Gastrocnemius medialis (tissue), 4 donors: ENCODE results near the gene PEBP1.

Experiments used
- POLR2A ChIP-seq, 2 donors: fragments of 450-650 bp; IDR thresholded peaks; one replicate each; pipeline ENCODE4 v1.6.1; 2017; ENCODE audit warnings: antibody characterized with exemption in 2 of 2, mild to moderate bottlenecking in 2 of 2, moderate library complexity in 2 of 2
- TF ChIP-seq, protein P1 (sequence below), 5 experiments: fragments of 450-650 bp in 3 of 5; fragments of 200-600 bp in 2 of 5; sonication (generic) in 2 of 5; IDR thresholded peaks in 4 of 5; conservative IDR thresholded peaks in 1 of 5; 1 replicate in 4 of 5; 2 replicates in 1 of 5; pipeline ENCODE4 v1.5.1; 2016 to 2019; ENCODE audit warnings: antibody characterized with exemption in 5 of 5, mild to moderate bottlenecking in 3 of 5, moderate library complexity in 3 of 5

DNA sequence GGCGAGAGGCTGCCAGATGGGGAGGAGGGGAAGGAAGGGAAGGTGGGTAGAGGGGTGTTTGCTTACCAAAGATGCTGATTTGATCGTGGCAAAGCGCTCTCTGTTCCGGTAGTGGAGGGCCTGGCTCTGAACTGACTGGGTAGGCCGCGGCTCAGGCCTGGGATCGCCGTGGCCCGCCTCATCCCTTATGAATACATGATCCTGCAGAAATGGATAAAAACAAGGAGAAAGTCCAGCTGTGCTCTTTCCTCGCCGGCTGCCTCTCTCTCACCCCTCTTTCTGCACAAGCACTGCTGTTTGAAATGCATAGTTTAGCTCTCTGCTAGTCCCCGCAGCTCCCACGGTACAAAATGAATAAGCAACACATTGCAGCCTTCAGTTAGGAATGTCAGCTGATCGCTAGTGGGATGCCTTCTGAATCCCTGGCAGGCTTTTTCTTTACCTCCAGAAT lies 53.8 kb downstream of the PEBP1 start:
- TF ChIP-seq, protein P1, sequence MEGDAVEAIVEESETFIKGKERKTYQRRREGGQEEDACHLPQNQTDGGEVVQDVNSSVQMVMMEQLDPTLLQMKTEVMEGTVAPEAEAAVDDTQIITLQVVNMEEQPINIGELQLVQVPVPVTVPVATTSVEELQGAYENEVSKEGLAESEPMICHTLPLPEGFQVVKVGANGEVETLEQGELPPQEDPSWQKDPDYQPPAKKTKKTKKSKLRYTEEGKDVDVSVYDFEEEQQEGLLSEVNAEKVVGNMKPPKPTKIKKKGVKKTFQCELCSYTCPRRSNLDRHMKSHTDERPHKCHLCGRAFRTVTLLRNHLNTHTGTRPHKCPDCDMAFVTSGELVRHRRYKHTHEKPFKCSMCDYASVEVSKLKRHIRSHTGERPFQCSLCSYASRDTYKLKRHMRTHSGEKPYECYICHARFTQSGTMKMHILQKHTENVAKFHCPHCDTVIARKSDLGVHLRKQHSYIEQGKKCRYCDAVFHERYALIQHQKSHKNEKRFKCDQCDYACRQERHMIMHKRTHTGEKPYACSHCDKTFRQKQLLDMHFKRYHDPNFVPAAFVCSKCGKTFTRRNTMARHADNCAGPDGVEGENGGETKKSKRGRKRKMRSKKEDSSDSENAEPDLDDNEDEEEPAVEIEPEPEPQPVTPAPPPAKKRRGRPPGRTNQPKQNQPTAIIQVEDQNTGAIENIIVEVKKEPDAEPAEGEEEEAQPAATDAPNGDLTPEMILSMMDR (IDR thresholded peaks at IDR 0.05 in 4 of 5, conservative IDR thresholded peaks at IDR 0.05 in 1 of 5): no peak
- TF ChIP-seq POLR2A (IDR thresholded peaks at IDR 0.05): no peak
